Thyroid gland (tissue), 4 donors: ENCODE measurements around the gene ZFP1.

Experiments
- POLR2A ChIP-seq, 2 donors: fragments of 450-650 bp; IDR thresholded peaks; one replicate each; pipeline ENCODE4 v1.6.1; 2017; ENCODE audit warnings: antibody characterized with exemption in 2 of 2, mild to moderate bottlenecking in 2 of 2, moderate library complexity in 1 of 2
- TF ChIP-seq, protein P1 (sequence below), 6 experiments: fragments of 200-600 bp in 3 of 6; fragments of 450-650 bp in 3 of 6; sonication (generic) in 3 of 6; IDR thresholded peaks; one replicate each; pipeline ENCODE4 v1.5.1; 2016 to 2019; ENCODE audit warnings: antibody characterized with exemption in 6 of 6, mild to moderate bottlenecking in 2 of 6, inconsistent platforms in 1 of 6, moderate library complexity in 1 of 6

DNA sequence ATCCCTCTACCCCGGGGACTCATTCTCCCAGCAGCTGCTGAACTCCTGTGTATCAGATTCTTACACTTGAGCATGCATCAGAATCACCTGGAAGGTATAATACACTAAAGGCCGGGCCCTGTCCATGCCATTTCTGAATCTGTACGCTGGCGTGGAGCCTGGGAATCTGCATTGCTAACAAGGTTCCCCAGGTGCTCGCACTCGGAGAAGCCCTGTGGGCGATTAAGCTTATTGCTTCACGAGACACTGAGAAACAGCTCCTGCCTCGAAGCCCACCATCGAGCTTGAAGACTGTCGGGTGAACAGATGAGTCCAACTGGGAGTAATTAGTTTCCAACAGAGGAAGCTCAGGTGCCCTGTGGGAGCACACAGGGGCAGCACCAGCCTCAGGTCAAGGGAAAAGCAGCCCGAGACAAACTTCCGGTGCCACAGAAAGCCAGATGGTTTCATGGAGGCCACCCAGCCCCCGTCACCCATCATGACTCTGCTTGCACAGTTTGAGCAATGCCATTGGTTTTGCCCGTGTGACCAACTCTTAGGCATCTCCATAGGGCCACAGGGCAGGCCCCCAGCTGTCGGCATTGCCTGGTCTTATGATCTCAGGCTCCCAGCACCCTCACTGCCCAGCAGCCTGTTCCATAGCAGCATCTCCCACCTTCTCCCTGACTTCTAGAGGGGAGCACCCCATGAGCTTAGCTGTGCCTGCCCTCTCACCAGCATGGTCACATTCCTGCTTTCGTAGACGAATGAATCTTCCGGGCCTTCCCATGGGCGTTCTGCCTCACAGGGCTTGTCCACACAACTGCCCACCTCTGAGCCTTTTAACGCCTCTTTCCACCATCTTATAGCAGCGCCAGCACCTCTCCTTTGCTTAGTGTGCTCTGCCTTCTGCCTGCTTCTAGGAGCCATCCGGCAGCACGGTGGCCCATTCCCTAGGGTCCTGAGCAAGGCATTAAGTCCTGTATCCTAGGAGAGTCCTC lies 47.8 kb downstream of the ZFP1 start:
- TF ChIP-seq, protein P1, sequence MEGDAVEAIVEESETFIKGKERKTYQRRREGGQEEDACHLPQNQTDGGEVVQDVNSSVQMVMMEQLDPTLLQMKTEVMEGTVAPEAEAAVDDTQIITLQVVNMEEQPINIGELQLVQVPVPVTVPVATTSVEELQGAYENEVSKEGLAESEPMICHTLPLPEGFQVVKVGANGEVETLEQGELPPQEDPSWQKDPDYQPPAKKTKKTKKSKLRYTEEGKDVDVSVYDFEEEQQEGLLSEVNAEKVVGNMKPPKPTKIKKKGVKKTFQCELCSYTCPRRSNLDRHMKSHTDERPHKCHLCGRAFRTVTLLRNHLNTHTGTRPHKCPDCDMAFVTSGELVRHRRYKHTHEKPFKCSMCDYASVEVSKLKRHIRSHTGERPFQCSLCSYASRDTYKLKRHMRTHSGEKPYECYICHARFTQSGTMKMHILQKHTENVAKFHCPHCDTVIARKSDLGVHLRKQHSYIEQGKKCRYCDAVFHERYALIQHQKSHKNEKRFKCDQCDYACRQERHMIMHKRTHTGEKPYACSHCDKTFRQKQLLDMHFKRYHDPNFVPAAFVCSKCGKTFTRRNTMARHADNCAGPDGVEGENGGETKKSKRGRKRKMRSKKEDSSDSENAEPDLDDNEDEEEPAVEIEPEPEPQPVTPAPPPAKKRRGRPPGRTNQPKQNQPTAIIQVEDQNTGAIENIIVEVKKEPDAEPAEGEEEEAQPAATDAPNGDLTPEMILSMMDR (IDR thresholded peaks at IDR 0.05) = no peak
- TF ChIP-seq POLR2A (IDR thresholded peaks at IDR 0.05) = no peak
